Activated naive CD4-positive, alpha-beta T cell treated with anti-CD3 and anti-CD28 coated beads, Interleukin-2, amount 10 ng/mL, durations not matched to agents 7 days and 5 days (primary cell): ENCODE data around the gene TOX2.

ENCODE experiments used
- CTCF ChIA-PET: fragments of 350-600 bp; sonication (Branson Sonifier 250); formaldehyde crosslinking; loops from one replicate; lab custom pipeline; 2021; ENCODE audit warnings: antibody characterized with exemption; lab: Charles Lee
- DNase-seq: peaks from one replicate; pipeline ENCODE4 v3.0.0-alpha.2; 2020
- H3K27ac Mint-ChIP-seq: one replicate; pipeline ENCODE4 v1.8.0; 2021; ENCODE audit warnings: mild to moderate bottlenecking, moderate library complexity, mixed read lengths
- H3K27me3 Mint-ChIP-seq: one replicate; pipeline ENCODE4 v1.8.0; 2021; ENCODE audit warnings: mild to moderate bottlenecking, mixed read lengths
- H3K36me3 Mint-ChIP-seq: one replicate; pipeline ENCODE4 v1.8.0; 2021; ENCODE audit warnings: mixed read lengths
- H3K4me1 Mint-ChIP-seq: one replicate; pipeline ENCODE4 v1.8.0; 2021; ENCODE audit warnings: mixed read lengths
- H3K4me3 Mint-ChIP-seq: one replicate; pipeline ENCODE4 v1.8.0; 2021; ENCODE audit warnings: mild to moderate bottlenecking, moderate library complexity, mixed read lengths
- H3K9me3 Mint-ChIP-seq: one replicate; pipeline ENCODE4 v1.8.0; 2021; ENCODE audit warnings: mixed read lengths

The TOX2 gene

DNA sequence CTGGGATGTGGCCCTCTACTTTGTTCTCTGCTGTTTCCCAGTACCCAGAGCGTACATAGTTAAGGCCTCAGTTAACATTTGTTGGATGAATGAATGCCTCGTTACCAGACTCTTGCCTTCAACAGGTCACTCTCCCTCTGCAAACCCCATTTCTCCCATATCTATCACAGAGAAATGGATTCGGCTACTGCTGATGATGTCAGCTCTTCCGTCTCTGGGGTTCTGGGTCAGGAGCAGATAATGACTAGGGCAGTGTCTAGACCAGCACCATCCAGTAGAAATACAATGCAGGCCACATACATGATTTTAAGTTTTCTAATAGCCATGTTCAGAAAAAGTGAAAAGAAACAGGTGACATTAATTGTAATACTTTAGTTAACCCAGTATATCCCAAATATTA is 47.9 kb downstream of the TOX2 start:
- H3K9me3 Mint-ChIP-seq = peaks cover 9% of the 10 kb centered on the region
- H3K4me3 Mint-ChIP-seq = no peak overlapping the region
- H3K36me3 Mint-ChIP-seq = peaks cover 6% of the 10 kb centered on the region
- no peak overlapping the region for H3K27ac Mint-ChIP-seq
- peaks cover 48% of the 10 kb centered on the region for H3K4me1 Mint-ChIP-seq
- DNase-seq = no peak
- peaks cover 36% of the 10 kb centered on the region for H3K27me3 Mint-ChIP-seq
- CTCF ChIA-PET = no interaction called here

DNA sequence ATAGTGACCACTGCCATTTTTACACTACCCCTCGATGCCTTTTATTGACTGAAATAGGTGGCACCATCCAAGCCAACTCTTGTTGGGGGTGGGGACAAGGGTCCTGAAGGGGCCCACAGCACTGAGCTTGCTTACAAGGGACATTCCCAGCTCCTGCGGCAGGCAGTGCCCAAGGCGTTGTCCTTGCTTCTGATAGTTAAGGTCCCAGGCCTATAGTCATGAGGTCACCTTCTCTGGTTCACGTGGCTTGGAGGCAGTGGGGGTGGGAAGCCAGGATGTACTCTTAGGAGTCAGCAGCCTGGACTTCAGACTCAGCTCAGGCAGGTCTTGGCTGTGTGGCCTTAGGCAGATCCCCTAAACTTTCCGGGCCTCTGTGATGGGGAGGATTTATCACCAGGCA is 48.6 kb downstream of the TOX2 start:
- Mint-ChIP-seq H3K4me1 (peaks cover 43% of the 10 kb centered on the region), H3K9me3 (peaks cover 3% of the 10 kb centered on the region), H3K36me3 (peaks cover 2% of the 10 kb centered on the region), H3K4me3 (no peak overlapping the region), H3K27me3 (peaks cover 32% of the 10 kb centered on the region), H3K27ac (no peak overlapping the region)
- CTCF ChIA-PET = interaction anchor here (2.7 kb wide), 1 partner anchor 15 kb away, joined by 11 read pairs; no protein-coding TSS in a partner anchor
- no peak for DNase-seq

GRCh38 chr20:43963872-43964791 is 49.5 kb downstream of the TOX2 start:
- H3K27ac Mint-ChIP-seq = peak overlapping the region; percentile 9
- H3K4me3 Mint-ChIP-seq = no peak overlapping the region
- CTCF ChIA-PET = interaction anchor here (1.0 to 2.7 kb wide), 4 partner anchors 14 to 19 kb away, joined by 3 to 11 read pairs (median 4); no protein-coding TSS in a partner anchor
- peaks cover 25% of the 10 kb centered on the region for H3K27me3 Mint-ChIP-seq
- H3K9me3 Mint-ChIP-seq = no peaks in the 10 kb centered on the region
- peak; percentile 78 for DNase-seq
- H3K4me1 Mint-ChIP-seq = peaks cover 37% of the 10 kb centered on the region
- H3K36me3 Mint-ChIP-seq = no peaks in the 10 kb centered on the region

DNA sequence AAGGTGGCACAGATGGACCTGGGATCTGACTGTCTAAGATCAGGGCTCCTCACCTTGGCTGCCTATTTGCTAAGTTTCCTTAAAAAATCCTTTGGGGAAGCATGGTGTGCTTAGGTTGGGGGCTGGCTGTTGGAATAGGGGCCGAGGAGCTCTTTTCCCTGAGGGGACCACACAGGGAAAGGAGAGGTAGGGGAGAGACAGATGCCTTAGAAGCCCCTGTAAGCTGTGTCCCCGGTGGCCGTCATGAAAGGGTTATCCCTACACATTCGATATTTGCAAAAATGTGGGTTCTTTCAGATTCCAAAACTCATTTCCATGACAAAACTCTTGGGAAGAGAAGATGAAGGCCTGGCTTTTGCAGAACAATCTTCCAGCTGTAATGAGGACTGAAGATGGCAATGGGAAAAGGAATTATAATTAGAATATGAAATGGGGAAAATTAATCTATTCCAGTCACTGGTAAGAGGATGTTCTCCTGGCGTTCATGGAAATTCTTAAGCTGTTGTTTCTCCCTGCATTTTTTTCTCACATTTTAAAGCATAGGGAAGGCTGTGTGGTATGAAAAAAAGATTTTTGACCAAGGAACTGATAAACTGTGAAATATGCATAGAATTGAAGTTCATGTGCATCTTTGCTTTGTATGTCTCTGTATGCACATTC is 53.8 kb downstream of the TOX2 start:
- Mint-ChIP-seq H3K36me3 (no peaks in the 10 kb centered on the region), H3K4me1 (peaks cover 21% of the 10 kb centered on the region), H3K4me3 (no peak overlapping the region), H3K27me3 (peaks cover 32% of the 10 kb centered on the region), H3K9me3 (no peaks in the 10 kb centered on the region), H3K27ac (no peak overlapping the region)
- DNase-seq = no peak
- CTCF ChIA-PET = interaction anchor here (1.2 kb wide), 1 partner anchor 14 kb away, joined by 4 read pairs; no protein-coding TSS in a partner anchor

- Mint-ChIP-seq H3K36me3 (no peaks in the 10 kb centered on the region), H3K9me3 (no peaks in the 10 kb centered on the region), H3K27ac (no peak overlapping the region), H3K4me3 (no peak overlapping the region), H3K27me3 (peaks cover 38% of the 10 kb centered on the region), H3K4me1 (peaks cover 17% of the 10 kb centered on the region)
- CTCF ChIA-PET = interaction anchor here (1.2 kb wide), 1 partner anchor 13 kb away, joined by 4 read pairs; no protein-coding TSS in a partner anchor
- DNase-seq = no peak
Measured at GRCh38 chr20:43969028-43969447, 54.4 kb downstream of the TOX2 start.

DNA sequence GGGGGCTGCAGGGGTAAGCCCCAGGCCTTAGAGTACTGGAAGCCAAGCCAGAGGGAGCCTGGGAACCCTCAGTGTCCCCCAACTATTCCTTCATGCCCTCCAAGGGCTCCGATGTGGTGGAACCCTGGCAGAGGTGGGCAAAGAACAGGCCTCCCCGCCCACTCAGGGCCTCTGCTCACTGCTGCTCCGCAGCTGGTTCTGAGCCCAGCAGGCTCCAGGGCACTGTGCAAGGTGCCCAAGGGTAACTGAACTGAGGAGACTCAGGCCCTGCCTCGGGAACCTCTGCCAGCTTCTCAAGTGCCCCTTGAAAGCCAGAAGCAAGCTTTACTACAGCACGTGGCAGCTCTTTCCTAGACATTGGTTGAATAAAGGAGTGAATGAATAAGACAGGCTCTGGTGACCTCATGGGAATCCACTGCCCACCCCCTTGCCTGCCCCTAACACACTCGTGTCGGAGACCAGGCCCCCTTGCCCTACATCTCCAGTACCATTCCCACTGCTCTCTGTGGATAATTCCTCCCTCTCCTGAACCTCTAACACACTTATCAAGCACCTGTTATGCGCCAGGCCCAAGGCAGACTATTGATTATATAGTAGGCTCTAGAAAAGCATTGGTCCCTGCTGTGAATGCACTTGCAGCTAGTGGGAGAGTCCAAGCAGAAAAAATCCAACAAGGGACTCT is 55.0 kb downstream of the TOX2 start:
- H3K4me1 Mint-ChIP-seq = peaks cover 10% of the 10 kb centered on the region
- no peak for DNase-seq
- no peak overlapping the region for H3K27ac Mint-ChIP-seq
- H3K9me3 Mint-ChIP-seq = no peaks in the 10 kb centered on the region
- H3K27me3 Mint-ChIP-seq = peaks cover 41% of the 10 kb centered on the region
- H3K4me3 Mint-ChIP-seq = no peak overlapping the region
- H3K36me3 Mint-ChIP-seq = no peaks in the 10 kb centered on the region
- CTCF ChIA-PET = interaction anchor here (1.2 to 1.4 kb wide), 2 partner anchors 9 to 13 kb away, joined by 4 read pairs; no protein-coding TSS in a partner anchor

- Mint-ChIP-seq H3K36me3 (no peaks in the 10 kb centered on the region), H3K27ac (no peak overlapping the region), H3K9me3 (no peaks in the 10 kb centered on the region), H3K4me1 (peaks cover 4% of the 10 kb centered on the region), H3K27me3 (peaks cover 41% of the 10 kb centered on the region), H3K4me3 (no peak overlapping the region)
- CTCF ChIA-PET = no interaction called here
- DNase-seq = no peak
Measured at GRCh38 chr20:43971267-43971666, 56.6 kb downstream of the TOX2 start.

DNA sequence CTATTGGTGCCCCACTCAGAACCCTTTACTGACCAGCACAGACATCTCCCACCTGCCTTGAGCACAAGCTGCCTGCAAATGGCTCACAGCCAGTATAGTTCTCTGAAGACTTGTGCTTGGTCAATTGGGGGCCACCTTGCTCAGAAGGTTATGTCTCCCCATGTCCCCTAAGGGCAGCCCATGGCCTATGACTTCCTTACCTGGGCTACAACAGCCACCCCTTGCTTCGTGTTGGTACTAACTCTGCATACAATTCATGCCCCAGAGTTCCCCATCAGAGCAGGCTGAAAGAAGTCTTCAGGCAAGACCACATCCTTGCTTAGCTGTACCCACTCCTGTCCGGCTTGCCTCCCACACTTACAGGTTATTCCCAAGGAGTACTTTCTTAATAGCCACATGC is 57.4 kb downstream of the TOX2 start:
- H3K9me3 Mint-ChIP-seq = peaks cover 1% of the 10 kb centered on the region
- no peak for DNase-seq
- H3K27me3 Mint-ChIP-seq = peaks cover 41% of the 10 kb centered on the region
- no peaks in the 10 kb centered on the region for H3K36me3 Mint-ChIP-seq
- CTCF ChIA-PET = interaction anchor here (0.6 to 1.1 kb wide), 2 partner anchors 12 to 222 kb away, joined by 3 read pairs; no protein-coding TSS in a partner anchor
- no peak overlapping the region for H3K27ac Mint-ChIP-seq
- peaks cover 4% of the 10 kb centered on the region for H3K4me1 Mint-ChIP-seq
- H3K4me3 Mint-ChIP-seq = no peak overlapping the region

GRCh38 chr20:43972692-43973091 is 58.0 kb downstream of the TOX2 start:
- H3K4me3 Mint-ChIP-seq = no peak overlapping the region
- H3K36me3 Mint-ChIP-seq = no peaks in the 10 kb centered on the region
- peaks cover 4% of the 10 kb centered on the region for H3K4me1 Mint-ChIP-seq
- H3K9me3 Mint-ChIP-seq = peaks cover 1% of the 10 kb centered on the region
- peaks cover 43% of the 10 kb centered on the region for H3K27me3 Mint-ChIP-seq
- DNase-seq = no peak
- CTCF ChIA-PET = interaction anchor here (0.6 to 1.2 kb wide), 3 partner anchors 9 to 223 kb away, joined by 3 read pairs; no protein-coding TSS in a partner anchor
- H3K27ac Mint-ChIP-seq = no peak overlapping the region

DNA sequence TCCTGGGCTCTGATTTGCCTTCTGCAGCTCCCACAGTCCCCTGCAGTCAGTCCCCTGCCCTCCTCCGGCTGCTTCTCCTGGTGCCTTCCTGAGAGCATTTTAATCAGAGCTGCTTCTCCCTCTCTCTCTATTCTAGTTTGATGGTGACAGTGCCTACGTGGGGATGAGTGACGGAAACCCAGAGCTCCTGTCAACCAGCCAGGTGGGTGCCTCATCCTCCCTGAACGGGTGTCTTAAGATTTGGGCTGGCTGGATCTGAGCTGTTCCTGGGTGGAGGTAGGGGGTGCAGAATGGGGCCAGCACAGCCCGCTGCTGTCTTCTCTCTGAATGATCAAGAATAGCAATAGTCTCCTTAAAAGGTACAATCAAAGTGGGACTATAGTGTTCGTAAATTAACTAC is 58.6 kb downstream of the TOX2 start:
- Mint-ChIP-seq H3K4me3 (no peak overlapping the region), H3K27me3 (peaks cover 48% of the 10 kb centered on the region), H3K27ac (no peak overlapping the region), H3K9me3 (peaks cover 1% of the 10 kb centered on the region), H3K36me3 (no peaks in the 10 kb centered on the region), H3K4me1 (peaks cover 4% of the 10 kb centered on the region)
- CTCF ChIA-PET = interaction anchor here (1.2 kb wide), 1 partner anchor 8 kb away, joined by 3 read pairs; no protein-coding TSS in a partner anchor
- no peak for DNase-seq

- peaks cover 1% of the 10 kb centered on the region for H3K9me3 Mint-ChIP-seq
- no peak overlapping the region for H3K4me3 Mint-ChIP-seq
- no peak overlapping the region for H3K27ac Mint-ChIP-seq
- no peaks in the 10 kb centered on the region for H3K36me3 Mint-ChIP-seq
- H3K27me3 Mint-ChIP-seq = peaks cover 52% of the 10 kb centered on the region
- no peak for DNase-seq
- CTCF ChIA-PET = interaction anchor here (1.1 to 1.2 kb wide), 2 partner anchors 8 to 10 kb away, joined by 3 to 5 read pairs; no protein-coding TSS in a partner anchor
- peaks cover 4% of the 10 kb centered on the region for H3K4me1 Mint-ChIP-seq
Measured at GRCh38 chr20:43973671-43974450, 59.2 kb downstream of the TOX2 start.

DNA sequence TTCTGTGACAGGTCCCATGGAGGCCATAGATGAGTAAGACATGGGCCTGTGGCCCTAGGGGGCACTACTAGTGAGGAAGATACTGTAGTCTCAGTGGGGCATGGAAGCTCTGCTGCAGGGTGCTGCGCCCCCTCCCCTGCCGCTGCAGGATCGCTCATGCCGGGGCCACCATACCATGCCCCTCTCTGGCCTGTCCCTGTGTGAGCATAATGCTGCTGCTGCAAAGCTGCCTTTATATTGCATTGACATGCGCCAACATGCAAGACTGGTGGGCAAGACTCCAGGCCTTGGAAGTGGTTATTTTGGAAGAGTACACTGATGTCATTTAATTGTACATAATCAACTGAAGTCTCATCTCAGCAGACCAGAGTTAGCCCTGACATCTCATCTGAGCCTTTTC is 60.0 kb downstream of the TOX2 start:
- peaks cover 50% of the 10 kb centered on the region for H3K27me3 Mint-ChIP-seq
- no peaks in the 10 kb centered on the region for H3K4me1 Mint-ChIP-seq
- no peak for DNase-seq
- CTCF ChIA-PET = interaction anchor here (0.6 to 1.2 kb wide), 3 partner anchors 9 to 105 kb away, joined by 3 to 5 read pairs (median 3); no protein-coding TSS in a partner anchor
- H3K36me3 Mint-ChIP-seq = no peaks in the 10 kb centered on the region
- H3K9me3 Mint-ChIP-seq = peaks cover 1% of the 10 kb centered on the region
- H3K4me3 Mint-ChIP-seq = no peak overlapping the region
- no peak overlapping the region for H3K27ac Mint-ChIP-seq
